Heart left ventricle (tissue), 13 donors: Measurements from ENCODE around the gene RPS6KA4.

ENCODE experiments used
- CTCF ChIP-seq, 12 donors: fragments of 200-600 bp; sonication (generic) in 4 of 12; IDR thresholded peaks; one replicate each; pipeline versions ENCODE4 v1.5.0 to v1.8.0; 2018 to 2022; ENCODE audit warnings: antibody characterized with exemption in 12 of 12, mild to moderate bottlenecking in 5 of 12
- POLR2A ChIP-seq, 2 donors: fragments of 450-650 bp; IDR thresholded peaks; one replicate each; pipeline ENCODE4 v1.6.1; 2017; ENCODE audit warnings: antibody characterized with exemption in 2 of 2, mild to moderate bottlenecking in 2 of 2, moderate library complexity in 2 of 2
- donor health status: ischemic (EF 13 %, LVEDD 7.1; RV severe dilation, severe dysfunction).
- donor health status: DM: no; HTN: yes; CAD: no.
- donor health status: DM: no; HTN: no; CAD: no.
- donor health status: ischemic (EF 25% LVEDD 6.9; RV normal size, moderate dysfunction).
- donor health status: ischemic (EF 25% LVEDD 5.7; RV mildly dilated, moderate dysfunction).
- donor health status: ischemic (EF 35%, LVEDD 5.7; RV mildly dilated, moderate dysfunction).
- donor health status: nonischemic (EF 11% LVEDD 7.7; RV severe dilation, severe dysfunction).
- donor health status: DM: yes; HTN: yes; CAD: no.
- donor health status: PGD.
- donor health status: ischemic (EF 29% LVEDD 5.4; RV normal size, mild dysfunction).
- donor health status: nonischemic (EF 23%, LVEDD 6.1; RV moderate dilation, normal function).

- TF ChIP-seq CTCF (IDR thresholded peaks at IDR 0.05) (no peak), POLR2A (IDR thresholded peaks at IDR 0.05) (no peak)
Observed at GRCh38 chr11:64395545-64396078, 36.6 kb downstream of the RPS6KA4 start.
